8988T (cell line): Measurements from ENCODE around the gene SLC46A3.
"Not testable (repeated sequence)": the region's sequence is repeated elsewhere in the genome, so short reads cannot be mapped to it uniquely, and the experiment has no call there.

Experiments
- DNase-seq: peaks from one replicate; pipeline ENCODE4 v3.0.0; 2011

SLC46A3 gene

GRCh38 chr13:28718543-28719226 lies at the start of gene SLC46A3:
Gene SLC46A3, minus strand, starts transcription at chr13:28718970. Its CDS starts 972 bp downstream, at chr13:28717998.
- peak; percentile 77 for DNase-seq

- no peak for DNase-seq
Measured at GRCh38 chr13:28763887-28764286, 45.1 kb upstream of the SLC46A3 start.

- no peak for DNase-seq
Measured at GRCh38 chr13:28761586-28761985, 42.8 kb upstream of the SLC46A3 start.

- no peak for DNase-seq
Measured at GRCh38 chr13:28755546-28755870, 36.7 kb upstream of the SLC46A3 start.

DNA sequence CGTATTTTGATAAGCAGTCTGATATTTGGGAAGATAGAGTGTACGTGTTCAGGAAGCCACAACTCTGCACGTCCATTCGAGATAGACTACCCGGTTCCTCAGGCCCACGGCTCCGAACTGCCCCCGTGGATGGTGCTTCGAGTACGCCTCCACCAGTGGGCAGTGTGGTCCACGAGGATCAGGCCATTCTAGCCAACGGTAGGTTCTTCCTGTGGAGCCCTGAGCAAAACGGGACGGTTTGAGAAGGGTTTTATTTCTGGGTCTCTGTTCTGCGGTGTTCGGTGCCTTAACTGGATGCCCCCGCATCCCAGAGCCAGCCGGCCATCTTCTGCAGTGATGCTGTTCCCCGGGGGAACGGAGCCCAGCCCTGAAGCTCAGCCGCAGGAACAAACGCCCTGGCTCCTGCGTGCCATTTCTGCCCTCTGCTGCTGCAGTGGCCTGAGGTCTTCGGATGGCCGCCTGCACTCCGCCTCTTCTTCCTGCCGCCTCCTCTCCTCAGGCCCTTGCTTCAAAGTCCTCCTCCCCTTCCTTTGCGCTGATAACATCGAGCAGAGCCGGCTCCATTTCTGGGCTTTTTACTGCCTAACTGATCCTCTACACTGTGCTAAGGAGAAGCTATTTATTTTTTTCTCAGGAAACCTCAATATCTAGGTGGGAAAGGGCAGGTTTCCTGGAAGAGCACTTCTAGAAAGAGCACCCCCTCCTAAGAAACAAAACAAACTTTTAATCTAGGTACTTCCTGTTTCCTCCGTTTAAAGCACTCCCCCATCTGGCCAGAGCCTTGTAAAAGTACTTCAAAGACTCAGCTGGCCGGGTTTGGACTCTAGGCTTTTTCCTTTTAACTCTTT lies 36.2 kb upstream of the SLC46A3 start:
- no peak for DNase-seq

GRCh38 chr13:28753946-28754345 lies 35.2 kb upstream of the SLC46A3 start:
- no peak for DNase-seq

DNA sequence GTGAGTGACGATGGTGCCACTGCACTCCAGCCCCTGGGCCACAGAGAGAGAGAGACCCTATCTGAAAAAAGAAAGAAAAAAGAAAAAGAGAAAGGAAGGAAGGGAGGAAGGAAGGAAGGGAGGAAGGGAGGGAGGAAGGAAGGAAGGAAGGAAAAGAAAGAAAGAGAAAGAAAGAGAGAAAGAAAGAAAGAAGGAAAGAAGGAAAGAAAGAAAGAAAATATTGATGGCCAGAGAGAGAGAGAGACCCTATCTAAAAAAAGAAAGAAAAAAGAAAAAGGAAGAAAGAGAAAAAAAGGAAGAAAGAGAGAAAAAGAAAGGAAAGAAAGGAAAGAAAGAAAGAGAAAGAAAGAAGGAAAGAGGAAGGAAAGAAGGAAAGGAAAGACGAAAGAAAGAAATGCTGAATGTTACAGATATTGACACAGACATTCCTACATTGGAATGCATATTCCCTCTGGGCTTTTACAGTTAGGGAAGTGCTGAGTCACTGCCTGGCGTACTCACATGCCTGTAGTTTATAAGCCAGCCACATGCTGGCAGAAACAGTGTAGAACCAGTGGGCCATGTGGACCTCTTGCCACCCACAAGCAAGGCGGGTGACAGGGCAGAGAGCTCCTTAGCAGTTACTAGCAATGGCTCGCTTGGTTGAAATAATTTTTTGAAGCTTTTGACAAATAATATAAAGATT lies 34.6 kb upstream of the SLC46A3 start:
- peak; percentile 42 for DNase-seq

DNA sequence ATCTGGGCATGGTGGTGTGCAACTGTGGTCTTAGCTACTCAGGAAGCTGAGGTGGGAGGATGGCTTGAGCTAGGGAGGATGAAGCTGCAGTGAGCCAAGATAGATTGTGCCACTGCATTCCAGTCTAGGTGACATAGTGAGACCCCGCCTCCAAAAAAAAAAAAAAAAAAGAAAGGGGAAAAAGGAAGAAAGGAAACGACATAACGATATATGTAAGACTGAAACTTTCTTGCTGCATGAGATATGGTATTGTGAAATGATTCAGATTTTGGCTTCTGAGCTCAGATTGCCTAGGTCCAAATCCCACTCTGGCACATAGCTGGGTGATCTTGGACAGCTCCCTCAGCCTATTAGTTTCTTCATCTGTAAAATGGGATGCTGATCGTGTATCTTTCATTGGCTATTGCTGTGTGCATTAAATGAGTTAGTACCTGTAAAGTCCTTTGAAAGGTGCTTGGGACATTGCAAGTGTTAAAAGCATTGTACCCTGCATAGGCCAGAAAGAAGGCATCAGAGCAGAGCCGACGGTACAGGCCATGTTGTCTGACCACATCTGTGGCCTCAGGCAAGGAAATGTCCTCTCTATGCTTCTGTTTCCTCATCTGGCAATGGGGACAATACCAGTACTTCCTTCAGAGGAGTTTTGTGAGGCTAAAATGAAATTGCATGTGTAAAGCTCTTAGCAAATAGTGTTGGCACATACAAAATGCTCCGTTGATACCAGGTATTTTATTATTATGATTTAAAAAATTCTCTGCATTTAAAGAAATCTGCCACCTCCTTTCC lies 32.6 kb upstream of the SLC46A3 start:
- DNase-seq: no peak

- DNase-seq: no peak
Measured at GRCh38 chr13:28750187-28751045, 31.6 kb upstream of the SLC46A3 start.

GRCh38 chr13:28747851-28748250 lies 29.1 kb upstream of the SLC46A3 start:
- DNase-seq: no peak

DNA sequence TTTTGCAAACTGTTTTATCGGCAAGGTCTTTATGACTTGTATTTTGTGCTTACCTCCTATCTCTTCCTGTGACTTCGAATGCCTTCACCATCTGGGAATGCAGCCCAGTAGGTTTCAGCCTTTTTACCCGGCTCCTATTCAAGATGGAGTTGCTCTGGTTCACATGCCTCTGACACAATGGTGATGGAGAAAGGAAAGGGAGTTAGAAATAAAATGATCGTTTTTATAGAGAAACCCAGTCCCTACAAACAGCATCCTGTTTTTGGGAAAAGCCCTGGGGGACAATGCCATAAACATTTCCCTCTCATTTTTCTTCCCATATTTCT lies 27.5 kb upstream of the SLC46A3 start:
- no peak for DNase-seq

DNA sequence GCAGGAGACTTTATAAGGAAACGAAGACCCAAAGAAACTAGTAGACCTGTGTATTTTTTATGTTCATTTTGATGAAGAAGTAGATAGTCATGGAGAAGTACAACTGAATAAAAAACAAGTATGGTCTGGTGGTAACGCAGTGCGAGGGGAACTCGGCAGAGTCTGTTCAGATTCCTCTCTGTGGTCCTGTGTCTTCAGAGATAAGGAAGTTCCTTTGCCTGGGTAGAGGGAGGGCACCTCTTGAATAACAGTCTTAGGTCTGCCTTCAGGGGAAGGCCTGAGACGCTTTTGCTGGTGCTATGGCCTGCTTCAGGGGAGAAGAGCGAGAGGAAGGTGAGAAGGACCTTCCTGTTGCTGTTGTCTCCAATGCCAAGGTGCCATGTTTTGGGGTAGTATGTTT lies 25.9 kb upstream of the SLC46A3 start:
- no peak for DNase-seq

GRCh38 chr13:28744091-28744536 lies 25.3 kb upstream of the SLC46A3 start:
- no peak for DNase-seq

- no peak for DNase-seq
Measured at GRCh38 chr13:28743499-28744083, 24.8 kb upstream of the SLC46A3 start.

- no peak for DNase-seq
Measured at GRCh38 chr13:28743020-28743419, 24.2 kb upstream of the SLC46A3 start.

GRCh38 chr13:28742445-28742844 lies 23.7 kb upstream of the SLC46A3 start:
- DNase-seq: not testable (repeated sequence)

DNA sequence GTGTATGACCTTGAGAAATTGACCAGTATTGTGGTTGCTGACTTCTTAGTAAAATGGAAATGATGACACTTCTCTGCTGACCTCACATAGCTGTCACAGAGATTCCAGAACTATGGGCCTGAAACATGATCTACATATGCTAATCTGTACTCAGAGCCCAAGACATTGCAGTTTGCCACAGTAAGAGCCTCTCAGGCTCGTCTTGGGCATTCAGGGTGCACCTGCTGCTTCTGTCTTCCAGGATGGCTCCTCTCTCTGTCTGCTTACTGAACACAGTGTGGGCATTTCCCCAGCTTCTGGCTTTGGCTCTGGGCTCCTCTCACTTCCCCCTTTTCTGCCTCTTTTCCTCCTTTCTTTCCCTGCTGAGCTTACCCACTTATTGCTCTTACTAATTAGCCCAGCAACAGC lies 22.3 kb upstream of the SLC46A3 start:
- no peak for DNase-seq

DNA sequence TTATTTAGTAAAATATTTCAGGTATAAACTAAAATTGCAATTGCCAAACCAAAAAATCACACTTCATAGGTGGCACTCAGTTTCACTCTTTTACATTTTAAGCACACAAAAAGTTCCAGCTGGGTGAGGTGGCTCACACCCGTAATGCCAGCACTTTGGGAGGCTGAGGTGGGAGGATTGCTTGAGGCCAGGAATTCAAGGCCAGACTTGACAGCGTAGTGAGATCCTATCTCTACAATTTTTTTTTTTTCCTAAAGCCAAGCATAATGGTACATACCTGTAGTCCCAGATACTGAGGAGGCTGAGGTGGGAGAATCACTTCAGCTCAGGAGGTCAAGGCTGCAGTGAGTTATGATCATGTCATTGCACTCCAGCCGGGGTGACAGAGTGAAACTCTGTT lies 20.6 kb upstream of the SLC46A3 start:
- no peak for DNase-seq

- DNase-seq: no peak
Measured at GRCh38 chr13:28735481-28736029, 16.8 kb upstream of the SLC46A3 start.

- no peak for DNase-seq
Measured at GRCh38 chr13:28734906-28735305, 16.1 kb upstream of the SLC46A3 start.

GRCh38 chr13:28730762-28731161 lies 12.0 kb upstream of the SLC46A3 start:
- DNase-seq: no peak
